Upper lobe of left lung (tissue), 6 donors: ENCODE data around the gene TTC5. TPM values are rescaled to one million over a fixed set of nuclear protein-coding genes. Genes with fewer than 3 reads are reported as not detected.
A peak's percentile ranks its signal among the peaks of the same experiment; 100 is the strongest.
"Not testable (repeated sequence)": the region's sequence is repeated elsewhere in the genome, so short reads cannot be mapped to it uniquely, and the experiment has no call there.

Experiments
- ATAC-seq, 2 donors: fragments of 200-7000 bp; cut with Tn5 transposase; one replicate each; pipeline ENCODE4 v1.9.1; 2022; ENCODE audit warnings: mild to moderate bottlenecking in 2 of 2, moderate library complexity in 2 of 2; ENCODE audit not compliant: low FRiP score in 2 of 2
- DNase-seq, 2 donors: peaks; one replicate each; pipeline ENCODE4 v3.0.0-alpha.2; 2019 to 2020
- H3K27ac ChIP-seq, 4 donors: fragments of 200-600 bp; sonication (generic); one replicate each; pipeline ENCODE4 v1.5.1; 2016 to 2019
- H3K27me3 ChIP-seq, 4 donors: fragments of 200-600 bp; sonication (generic); one replicate each; pipeline ENCODE4 v1.5.1; 2017 to 2019
- H3K36me3 ChIP-seq, 4 donors: fragments of 200-600 bp; sonication (generic); one replicate each; pipeline ENCODE4 v1.5.1; 2016 to 2019
- H3K4me1 ChIP-seq, 4 donors: fragments of 200-600 bp; sonication (generic); one replicate each; pipeline ENCODE4 v1.5.1; 2018 to 2019
- H3K4me3 ChIP-seq, 4 donors: fragments of 200-600 bp; sonication (generic); one replicate each; pipeline ENCODE4 v1.5.1; 2017 to 2019; ENCODE audit warnings: mild to moderate bottlenecking in 2 of 4, moderate library complexity in 1 of 4
- H3K9me3 ChIP-seq, 4 donors: fragments of 200-600 bp; sonication (generic); one replicate each; pipeline ENCODE4 v1.5.1; 2018 to 2019
- CTCF ChIP-seq, 6 experiments: fragments of 450-650 bp in 4 of 6; fragments of 200-600 bp in 2 of 6; sonication (generic) in 2 of 6; IDR thresholded peaks; one replicate each; pipeline ENCODE4 v1.5.1; 2016 to 2019; ENCODE audit warnings: antibody characterized with exemption in 6 of 6
- EP300 ChIP-seq, 4 donors: sonication (generic); formaldehyde crosslinking; IDR thresholded peaks; one replicate each; pipeline ENCODE4 v1.5.1; 2017; ENCODE audit warnings: antibody characterized with exemption in 4 of 4, control low read depth in 2 of 4
- POLR2A ChIP-seq, 4 donors: fragments of 450-650 bp; IDR thresholded peaks; one replicate each; pipeline ENCODE4 v1.5.1; 2016 to 2017; ENCODE audit warnings: antibody characterized with exemption in 4 of 4, mild to moderate bottlenecking in 2 of 4
- POLR2AphosphoS5 ChIP-seq, 2 donors: sonication (generic); formaldehyde crosslinking; IDR thresholded peaks; one replicate each; pipeline ENCODE4 v1.5.1; 2017; ENCODE audit warnings: antibody characterized with exemption in 2 of 2
- WGBS, 2 donors: methylation state at CpG; one replicate each; pipeline ENCODE4 v1.1.5; 2017 to 2018; 5-methylcytosine and 5-hydroxymethylcytosine counted together
- total RNA-seq, 6 donors: library from RNA; depleted of rRNA in 4 of 6; stranded (reverse); fragments of >200 nt in 4 of 6; gene quantifications; one replicate each; pipeline versions ENCODE4 v1.1.0 to v1.2.1, GENCODE V29; 2016 to 2021
- donor health status: DM: no; HTN: no; CAD: no; lungs with moderate emphysema.
- donor health status: DM: no; HTN: yes; CAD: no; lungs with severe emphysema.

TTC5 gene
- total RNA-seq, 6 donors from 2014 or later: 8.1 to 28.4 (median 17.7) TPM

GRCh38 chr14:20302042-20302755 is 3.6 kb downstream of the TTC5 start:
- H3K9me3 ChIP-seq: no peaks in the 10 kb centered on the region
- WGBS, 2 donors: 61 to 93% methylated on average over 1 of the region's 1 CpG
- H3K36me3 ChIP-seq: peaks cover 4 to 47% (median 36%) of the 10 kb centered on the region in 4 donors
- ATAC-seq: no peak
- H3K4me3 ChIP-seq: no peak overlapping the region
- TF ChIP-seq EP300 (IDR thresholded peaks at IDR 0.05) (no peak), POLR2AphosphoS5 (IDR thresholded peaks at IDR 0.05) (no peak), CTCF (IDR thresholded peaks at IDR 0.05) (no peak), POLR2A (IDR thresholded peaks at IDR 0.05) (no peak)
- H3K27ac ChIP-seq: no peak overlapping the region
- no peaks in the 10 kb centered on the region for H3K27me3 ChIP-seq
- peaks cover 10 to 19% (median 11%) of the 10 kb centered on the region in 4 donors for H3K4me1 ChIP-seq
- DNase-seq: no peak

GRCh38 chr14:20295067-20295466 is 10.7 kb downstream of the TTC5 start:
- TF ChIP-seq CTCF (IDR thresholded peaks at IDR 0.05) (no peak), POLR2A (IDR thresholded peaks at IDR 0.05) (no peak), POLR2AphosphoS5 (IDR thresholded peaks at IDR 0.05) (no peak), EP300 (IDR thresholded peaks at IDR 0.05) (no peak)
- 63 to 78% methylated on average over 4 of the region's 4 CpGs for WGBS, 2 donors

GRCh38 chr14:20294636-20295035 is 11.1 kb downstream of the TTC5 start:
- Histone ChIP-seq H3K36me3 (peaks cover 15 to 99% (median 59%) of the 10 kb centered on the region in 4 donors), H3K27ac (no peak overlapping the region), H3K4me3 (no peak overlapping the region), H3K27me3 (no peaks in the 10 kb centered on the region), H3K4me1 (no peaks in the 10 kb centered on the region), H3K9me3 (no peaks in the 10 kb centered on the region)
- ATAC-seq (no peak), DNase-seq (no peak)
- no peak for TF ChIP-seq POLR2AphosphoS5 (IDR thresholded peaks at IDR 0.05)
- TF ChIP-seq CTCF (IDR thresholded peaks at IDR 0.05): no peak
- TF ChIP-seq POLR2A (IDR thresholded peaks at IDR 0.05): no peak
- no peak for TF ChIP-seq EP300 (IDR thresholded peaks at IDR 0.05)
- WGBS, 2 donors: 82 to 95% methylated on average over 2 of the region's 2 CpGs

More at GRCh38 chr14:20295067-20295466, 10.7 kb downstream of the TTC5 start:
- Histone ChIP-seq H3K27ac (no peak overlapping the region), H3K27me3 (no peaks in the 10 kb centered on the region), H3K4me3 (no peak overlapping the region), H3K36me3 (peaks cover 15 to 99% (median 58%) of the 10 kb centered on the region in 4 donors), H3K9me3 (no peaks in the 10 kb centered on the region), H3K4me1 (no peaks in the 10 kb centered on the region)
- DNase-seq: no peak
- no peak for ATAC-seq

- H3K4me3 ChIP-seq, DNase-seq, H3K27ac ChIP-seq, H3K4me1 ChIP-seq, ATAC-seq, H3K9me3 ChIP-seq, H3K27me3 ChIP-seq: not testable (repeated sequence)
- H3K36me3 ChIP-seq: peaks cover 0 to 20% (median under 1%) of the 10 kb centered on the region in 4 donors
- WGBS, 2 donors: 100% methylated on average over 1 of the region's 1 CpG
These were observed 23.8 kb downstream of the TTC5 start for GRCh38 chr14:20281998-20282397.

GRCh38 chr14:20280265-20280664 is 25.5 kb downstream of the TTC5 start:
- not testable (repeated sequence) for H3K27me3 ChIP-seq, ATAC-seq, H3K4me1 ChIP-seq, H3K9me3 ChIP-seq, H3K27ac ChIP-seq, H3K4me3 ChIP-seq
- DNase-seq: peak in 1 of 2 donors; percentile 27
- H3K36me3 ChIP-seq: peaks cover 0 to 15% (median 0%) of the 10 kb centered on the region in 4 donors
- 97 to 100% methylated on average over 4 to 7 of the region's 7 CpGs for WGBS, 2 donors

GRCh38 chr14:20278414-20278813 is 27.3 kb downstream of the TTC5 start:
- ATAC-seq (no peak), DNase-seq (no peak)
- Histone ChIP-seq H3K9me3 (peaks cover 0 to 6% (median 1%) of the 10 kb centered on the region in 4 donors), H3K4me1 (no peaks in the 10 kb centered on the region), H3K27me3 (no peaks in the 10 kb centered on the region), H3K27ac (no peak overlapping the region), H3K36me3 (peaks cover 0 to 15% (median 0%) of the 10 kb centered on the region in 4 donors), H3K4me3 (no peak overlapping the region)
- WGBS, 2 donors: 35 to 47% methylated on average over 1 of the region's 1 CpG
- no peak for TF ChIP-seq CTCF (IDR thresholded peaks at IDR 0.05)
- TF ChIP-seq EP300 (IDR thresholded peaks at IDR 0.05): no peak
- no peak for TF ChIP-seq POLR2AphosphoS5 (IDR thresholded peaks at IDR 0.05)
- no peak for TF ChIP-seq POLR2A (IDR thresholded peaks at IDR 0.05)
